ENCODE data around the gene GAD1.
A peak's percentile ranks its signal among the peaks of the same experiment; 100 is the strongest.

Gene GAD1

DNA sequence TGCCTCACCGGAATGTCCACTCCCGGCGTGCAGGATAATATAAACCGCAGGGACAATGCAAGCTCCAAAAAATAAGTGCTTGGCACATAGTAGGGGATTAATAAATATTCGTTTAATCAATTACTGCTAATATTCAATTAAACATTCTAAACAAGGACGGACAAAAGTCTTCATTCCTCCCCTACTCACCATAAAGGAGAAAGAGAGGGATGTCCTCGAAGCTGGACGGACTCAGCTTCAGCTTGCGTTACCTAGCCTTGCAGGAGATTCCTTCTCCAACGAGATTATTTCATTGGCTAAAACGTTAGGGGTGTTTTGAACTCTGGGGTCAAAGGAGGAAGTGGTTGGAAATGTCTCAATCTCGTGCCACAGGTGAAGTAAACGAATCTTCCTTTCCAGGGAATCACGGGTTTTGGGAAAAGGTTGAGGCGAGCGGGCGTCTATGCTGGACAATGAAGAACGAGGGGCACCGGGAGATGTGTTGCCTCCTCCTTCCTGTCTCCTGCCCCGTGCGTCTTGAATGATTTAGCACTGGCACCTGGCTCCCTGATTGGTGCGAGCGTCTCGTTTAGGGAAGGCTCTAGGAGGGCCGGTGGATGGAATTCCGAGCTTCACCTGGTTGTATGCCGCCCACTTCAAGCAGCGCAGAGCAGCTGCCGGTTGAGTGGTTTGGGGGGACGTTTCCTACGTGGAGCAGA, 2.0 kb upstream of the GAD1 start:
- Histone ChIP-seq H3K4me3 (ENCODE audit: low read length) (no peak overlapping the region), H3K9ac (ENCODE audit: low read length) (no peak overlapping the region), H3K4me1 (ENCODE audit: low read length) (peaks cover 9% of the 10 kb centered on the region), H2AFZ (ENCODE audit: low read depth, low read length) (no peak overlapping the region), H3K27me3 (ENCODE audit: low read depth, low read length) (peaks cover 39% of the 10 kb centered on the region), H3K9me3 (ENCODE audit: insufficient read depth, low read length) (no peaks in the 10 kb centered on the region), H4K20me1 (ENCODE audit: insufficient read depth, low read length) (0 out of 2 replicates have a peak, but pooled peaks cover 4% of the 10 kb centered on the region), H3K36me3 (replicated peaks; ENCODE audit: low read depth, low read length) (no peaks in the 10 kb centered on the region), H3K4me2 (ENCODE audit: low read length) (no peak overlapping the region), H3K79me2 (ENCODE audit: low read length) (no peaks in the 10 kb centered on the region), H3K27ac (ENCODE audit: low read length) (no peak overlapping the region)
- no peak for TF ChIP-seq EZH2phosphoT487 (IDR thresholded peaks at IDR 0.05; ENCODE audit: low read depth)
- TF ChIP-seq, protein P1, sequence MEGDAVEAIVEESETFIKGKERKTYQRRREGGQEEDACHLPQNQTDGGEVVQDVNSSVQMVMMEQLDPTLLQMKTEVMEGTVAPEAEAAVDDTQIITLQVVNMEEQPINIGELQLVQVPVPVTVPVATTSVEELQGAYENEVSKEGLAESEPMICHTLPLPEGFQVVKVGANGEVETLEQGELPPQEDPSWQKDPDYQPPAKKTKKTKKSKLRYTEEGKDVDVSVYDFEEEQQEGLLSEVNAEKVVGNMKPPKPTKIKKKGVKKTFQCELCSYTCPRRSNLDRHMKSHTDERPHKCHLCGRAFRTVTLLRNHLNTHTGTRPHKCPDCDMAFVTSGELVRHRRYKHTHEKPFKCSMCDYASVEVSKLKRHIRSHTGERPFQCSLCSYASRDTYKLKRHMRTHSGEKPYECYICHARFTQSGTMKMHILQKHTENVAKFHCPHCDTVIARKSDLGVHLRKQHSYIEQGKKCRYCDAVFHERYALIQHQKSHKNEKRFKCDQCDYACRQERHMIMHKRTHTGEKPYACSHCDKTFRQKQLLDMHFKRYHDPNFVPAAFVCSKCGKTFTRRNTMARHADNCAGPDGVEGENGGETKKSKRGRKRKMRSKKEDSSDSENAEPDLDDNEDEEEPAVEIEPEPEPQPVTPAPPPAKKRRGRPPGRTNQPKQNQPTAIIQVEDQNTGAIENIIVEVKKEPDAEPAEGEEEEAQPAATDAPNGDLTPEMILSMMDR (IDR thresholded peaks at IDR 0.05; ENCODE audit: low read depth, low read length): no peak

DNA sequence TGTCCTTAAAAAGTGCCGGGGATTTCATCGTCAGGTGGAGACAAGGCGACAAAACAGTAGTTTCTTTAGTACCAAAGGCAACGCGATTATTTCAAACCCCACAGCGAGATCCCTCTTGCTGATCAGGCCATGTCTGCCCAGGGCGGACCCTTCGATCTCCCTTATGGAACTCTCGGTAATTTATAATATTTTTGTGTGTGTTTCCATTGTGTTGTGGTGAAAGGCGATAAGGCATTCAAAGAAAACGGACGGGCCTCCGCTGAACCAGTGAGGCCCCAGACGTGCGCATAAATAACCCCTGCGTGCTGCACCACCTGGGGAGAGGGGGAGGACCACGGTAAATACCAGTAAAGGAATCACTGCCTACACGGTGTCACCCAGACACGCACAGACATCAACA, 1.4 kb upstream of the GAD1 start:
- Histone ChIP-seq H3K9ac (ENCODE audit: low read length) (no peak overlapping the region), H3K4me1 (ENCODE audit: low read length) (peaks cover 10% of the 10 kb centered on the region), H3K4me3 (ENCODE audit: low read length) (peak overlapping the region; percentile 72; the same call in 1 of the 2 replicates), H3K36me3 (replicated peaks; ENCODE audit: low read depth, low read length) (no peaks in the 10 kb centered on the region), H2AFZ (ENCODE audit: low read depth, low read length) (no peak overlapping the region), H4K20me1 (ENCODE audit: insufficient read depth, low read length) (0 out of 2 replicates have a peak, but pooled peaks cover 4% of the 10 kb centered on the region), H3K27ac (ENCODE audit: low read length) (no peak overlapping the region), H3K9me3 (ENCODE audit: insufficient read depth, low read length) (no peaks in the 10 kb centered on the region), H3K4me2 (ENCODE audit: low read length) (peak overlapping the region; percentile 82), H3K27me3 (ENCODE audit: low read depth, low read length) (peaks cover 39% of the 10 kb centered on the region), H3K79me2 (ENCODE audit: low read length) (no peaks in the 10 kb centered on the region)
- TF ChIP-seq EZH2phosphoT487 (IDR thresholded peaks at IDR 0.05; ENCODE audit: low read depth): no peak
- TF ChIP-seq, protein P1 (IDR thresholded peaks at IDR 0.05; ENCODE audit: low read depth, low read length): no peak

DNA sequence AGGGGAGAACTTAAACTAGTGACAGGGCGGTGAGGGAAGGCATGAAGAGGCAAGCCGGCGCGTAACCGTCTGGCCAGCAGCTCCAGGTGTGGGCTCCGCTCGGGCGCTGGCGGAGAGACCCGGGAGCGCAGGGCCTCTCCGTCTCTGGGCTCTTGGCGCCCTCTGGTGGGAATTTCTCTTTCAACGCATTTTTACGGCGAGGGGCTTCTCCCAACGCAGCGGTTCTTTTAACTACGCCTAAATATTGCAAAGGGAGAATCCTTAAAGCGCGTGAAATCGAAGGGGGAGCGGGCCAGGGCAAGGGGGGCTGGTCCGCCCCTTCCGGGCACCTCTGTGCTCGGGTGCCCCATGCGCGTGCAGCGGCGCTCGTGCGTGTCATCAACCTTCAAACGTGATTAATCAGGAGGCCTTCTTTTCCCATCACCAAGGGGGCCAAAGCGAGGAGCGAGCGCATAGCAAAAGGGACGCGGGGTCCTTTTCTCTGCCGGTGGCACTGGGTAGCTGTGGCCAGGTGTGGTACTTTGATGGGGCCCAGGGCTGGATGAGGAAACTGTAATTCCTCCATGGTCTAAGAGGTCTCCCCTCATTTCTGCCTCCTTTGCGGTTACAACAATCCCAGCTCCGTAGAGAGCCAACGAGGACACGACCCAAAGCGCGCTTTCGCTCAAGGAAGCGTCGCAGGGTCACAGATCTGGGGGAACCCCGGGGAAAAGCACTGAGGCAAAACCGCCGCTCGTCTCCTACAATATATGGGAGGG, 762 bp upstream of the GAD1 start:
- Histone ChIP-seq H3K9me3 (ENCODE audit: insufficient read depth, low read length) (no peaks in the 10 kb centered on the region), H3K27me3 (ENCODE audit: low read depth, low read length) (peaks cover 33% of the 10 kb centered on the region), H3K27ac (ENCODE audit: low read length) (no peak overlapping the region)

More for the DNA sequence above, 762 bp upstream of the GAD1 start:
- H3K36me3 ChIP-seq (replicated peaks; ENCODE audit: low read depth, low read length): no peaks in the 10 kb centered on the region
- TF ChIP-seq EZH2phosphoT487 (IDR thresholded peaks at IDR 0.05; ENCODE audit: low read depth): no peak
- TF ChIP-seq, protein P1 (IDR thresholded peaks at IDR 0.05; ENCODE audit: low read depth, low read length): peak; percentile 83
- H3K4me3 ChIP-seq (ENCODE audit: low read length): peak overlapping the region; percentile 72
- 0 out of 2 replicates have a peak overlapping the region, but pooled peaks have one; percentile 43 for H2AFZ ChIP-seq (ENCODE audit: low read depth, low read length)
- H3K9ac ChIP-seq (ENCODE audit: low read length): no peak overlapping the region
- peak overlapping the region; percentile 82 for H3K4me2 ChIP-seq (ENCODE audit: low read length)
- H4K20me1 ChIP-seq (ENCODE audit: insufficient read depth, low read length): 0 out of 2 replicates have a peak, but pooled peaks cover 4% of the 10 kb centered on the region
- no peaks in the 10 kb centered on the region for H3K79me2 ChIP-seq (ENCODE audit: low read length)
- H3K4me1 ChIP-seq (ENCODE audit: low read length): peaks cover 15% of the 10 kb centered on the region

Measured in OCI-LY3 (cell line).